Suprapubic skin (tissue), 4 donors: ENCODE data around the gene RBM47. TPM values are rescaled to one million over a fixed set of nuclear protein-coding genes. Genes with fewer than 3 reads are reported as not detected.

Source experiments
- DNase-seq, 2 donors: peaks; one replicate each; pipeline ENCODE4 v3.0.0-alpha.2; 2019; ENCODE audit warnings: low spot score in 2 of 2
- H3K27ac ChIP-seq: fragments of 200-600 bp; sonication (generic); one replicate; pipeline ENCODE4 v1.5.1; 2019
- H3K27me3 ChIP-seq: fragments of 200-600 bp; sonication (generic); one replicate; pipeline ENCODE4 v1.5.1; 2019
- H3K36me3 ChIP-seq: fragments of 200-600 bp; sonication (generic); one replicate; pipeline ENCODE4 v1.5.1; 2019
- H3K4me1 ChIP-seq: fragments of 200-600 bp; sonication (generic); one replicate; pipeline ENCODE4 v1.5.1; 2019
- H3K4me3 ChIP-seq: fragments of 200-600 bp; sonication (generic); one replicate; pipeline ENCODE4 v1.5.1; 2019; ENCODE audit warnings: mild to moderate bottlenecking
- H3K9me3 ChIP-seq: fragments of 200-600 bp; sonication (generic); one replicate; pipeline ENCODE4 v1.5.1; 2019
- EP300 ChIP-seq: sonication (generic); formaldehyde crosslinking; IDR thresholded peaks from one replicate; pipeline ENCODE4 v1.6.1; 2017; ENCODE audit warnings: antibody characterized with exemption
- POLR2A ChIP-seq, 2 donors: fragments of 450-650 bp; IDR thresholded peaks; one replicate each; pipeline ENCODE4 v1.6.1; 2017; ENCODE audit warnings: antibody characterized with exemption in 2 of 2, mild to moderate bottlenecking in 2 of 2, moderate library complexity in 2 of 2
- POLR2AphosphoS5 ChIP-seq, 3 donors: sonication (generic); formaldehyde crosslinking; IDR thresholded peaks; one replicate each; pipeline ENCODE4 v1.6.1; 2017; ENCODE audit warnings: antibody characterized with exemption in 3 of 3
- WGBS: methylation state at CpG from one replicate; pipeline ENCODE4 v1.1.5; 2018; 5-methylcytosine and 5-hydroxymethylcytosine counted together
- total RNA-seq, 4 donors: library from RNA; depleted of rRNA; stranded (reverse); fragments of >200 nt; gene quantifications; one replicate each; pipeline ENCODE4 v1.1.0, GENCODE V29; 2016
- TF ChIP-seq, protein P1 (sequence below), 2 donors: fragments of 200-600 bp in 1 of 2; fragments of 450-650 bp in 1 of 2; sonication (generic) in 1 of 2; IDR thresholded peaks; one replicate each; pipeline ENCODE4 v1.5.1; 2016 to 2019; ENCODE audit warnings: antibody characterized with exemption in 2 of 2, mild to moderate bottlenecking in 1 of 2, moderate library complexity in 1 of 2

The RBM47 gene
- total RNA-seq, 4 donors from 2014 or later, result 40.2 to 286 (median 47.4) TPM

DNA sequence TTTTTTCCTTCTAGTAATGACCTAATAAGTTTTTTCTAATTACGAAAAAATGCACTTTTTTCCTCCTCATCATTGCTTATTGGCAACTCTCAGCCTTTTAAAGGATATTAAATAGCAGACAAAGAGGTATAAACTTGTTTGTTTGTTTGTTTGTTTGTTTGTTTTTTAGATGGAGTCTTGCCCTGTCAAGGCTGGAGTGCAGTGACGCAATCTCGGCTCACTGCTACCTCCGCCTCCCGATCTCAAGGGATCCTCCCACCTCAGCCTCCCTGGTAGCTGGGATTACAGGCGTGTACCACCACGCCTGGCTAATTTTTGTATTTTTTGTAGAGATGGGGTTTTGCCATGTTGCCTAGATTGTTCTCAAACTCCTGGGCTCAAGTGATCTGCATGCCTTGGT, 6.0 kb downstream of the RBM47 start:
- Histone ChIP-seq H3K36me3 (no peaks in the 10 kb centered on the region), H3K4me1 (peaks cover 39% of the 10 kb centered on the region), H3K27ac (no peak overlapping the region), H3K27me3 (no peaks in the 10 kb centered on the region), H3K4me3 (no peak overlapping the region), H3K9me3 (no peaks in the 10 kb centered on the region)
- DNase-seq, result no peak
- TF ChIP-seq, protein P1, sequence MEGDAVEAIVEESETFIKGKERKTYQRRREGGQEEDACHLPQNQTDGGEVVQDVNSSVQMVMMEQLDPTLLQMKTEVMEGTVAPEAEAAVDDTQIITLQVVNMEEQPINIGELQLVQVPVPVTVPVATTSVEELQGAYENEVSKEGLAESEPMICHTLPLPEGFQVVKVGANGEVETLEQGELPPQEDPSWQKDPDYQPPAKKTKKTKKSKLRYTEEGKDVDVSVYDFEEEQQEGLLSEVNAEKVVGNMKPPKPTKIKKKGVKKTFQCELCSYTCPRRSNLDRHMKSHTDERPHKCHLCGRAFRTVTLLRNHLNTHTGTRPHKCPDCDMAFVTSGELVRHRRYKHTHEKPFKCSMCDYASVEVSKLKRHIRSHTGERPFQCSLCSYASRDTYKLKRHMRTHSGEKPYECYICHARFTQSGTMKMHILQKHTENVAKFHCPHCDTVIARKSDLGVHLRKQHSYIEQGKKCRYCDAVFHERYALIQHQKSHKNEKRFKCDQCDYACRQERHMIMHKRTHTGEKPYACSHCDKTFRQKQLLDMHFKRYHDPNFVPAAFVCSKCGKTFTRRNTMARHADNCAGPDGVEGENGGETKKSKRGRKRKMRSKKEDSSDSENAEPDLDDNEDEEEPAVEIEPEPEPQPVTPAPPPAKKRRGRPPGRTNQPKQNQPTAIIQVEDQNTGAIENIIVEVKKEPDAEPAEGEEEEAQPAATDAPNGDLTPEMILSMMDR (IDR thresholded peaks at IDR 0.05), result no peak
- TF ChIP-seq EP300 (no peak), POLR2AphosphoS5 (IDR thresholded peaks at IDR 0.05) (no peak), POLR2A (IDR thresholded peaks at IDR 0.05) (no peak)
- 94% methylated on average over 7 of the region's 7 CpGs for WGBS

DNA sequence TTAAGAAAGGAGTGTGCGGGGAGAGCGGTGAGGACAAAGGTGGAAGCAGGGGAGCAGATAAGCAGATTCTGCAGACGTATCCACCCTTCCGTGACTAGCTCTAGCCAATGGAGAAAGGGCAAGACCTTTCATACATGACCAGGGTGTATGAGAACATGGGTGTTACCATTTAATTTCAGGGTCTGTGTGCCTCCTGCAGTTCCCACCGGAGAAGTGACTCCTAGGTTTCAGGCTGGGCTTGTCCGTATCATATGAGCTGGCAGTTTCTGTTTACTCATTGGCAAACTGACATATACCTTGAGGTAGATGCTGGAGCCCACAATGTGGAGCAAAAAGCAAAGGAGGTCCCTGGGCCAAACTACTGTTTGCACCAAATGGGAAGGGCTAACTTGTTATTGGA, 6.8 kb downstream of the RBM47 start:
- peak overlapping the region; percentile 72 for H3K27ac ChIP-seq
- no peaks in the 10 kb centered on the region for H3K36me3 ChIP-seq
- no peak for DNase-seq
- H3K9me3 ChIP-seq, result no peaks in the 10 kb centered on the region
- H3K4me1 ChIP-seq, result peaks cover 38% of the 10 kb centered on the region
- 85% methylated on average over 6 of the region's 6 CpGs for WGBS
- TF ChIP-seq EP300, result no peak
- TF ChIP-seq POLR2A (IDR thresholded peaks at IDR 0.05), result no peak
- TF ChIP-seq, protein P1 (IDR thresholded peaks at IDR 0.05), result no peak
- TF ChIP-seq POLR2AphosphoS5 (IDR thresholded peaks at IDR 0.05), result no peak
- H3K4me3 ChIP-seq, result no peak overlapping the region
- no peaks in the 10 kb centered on the region for H3K27me3 ChIP-seq

DNA sequence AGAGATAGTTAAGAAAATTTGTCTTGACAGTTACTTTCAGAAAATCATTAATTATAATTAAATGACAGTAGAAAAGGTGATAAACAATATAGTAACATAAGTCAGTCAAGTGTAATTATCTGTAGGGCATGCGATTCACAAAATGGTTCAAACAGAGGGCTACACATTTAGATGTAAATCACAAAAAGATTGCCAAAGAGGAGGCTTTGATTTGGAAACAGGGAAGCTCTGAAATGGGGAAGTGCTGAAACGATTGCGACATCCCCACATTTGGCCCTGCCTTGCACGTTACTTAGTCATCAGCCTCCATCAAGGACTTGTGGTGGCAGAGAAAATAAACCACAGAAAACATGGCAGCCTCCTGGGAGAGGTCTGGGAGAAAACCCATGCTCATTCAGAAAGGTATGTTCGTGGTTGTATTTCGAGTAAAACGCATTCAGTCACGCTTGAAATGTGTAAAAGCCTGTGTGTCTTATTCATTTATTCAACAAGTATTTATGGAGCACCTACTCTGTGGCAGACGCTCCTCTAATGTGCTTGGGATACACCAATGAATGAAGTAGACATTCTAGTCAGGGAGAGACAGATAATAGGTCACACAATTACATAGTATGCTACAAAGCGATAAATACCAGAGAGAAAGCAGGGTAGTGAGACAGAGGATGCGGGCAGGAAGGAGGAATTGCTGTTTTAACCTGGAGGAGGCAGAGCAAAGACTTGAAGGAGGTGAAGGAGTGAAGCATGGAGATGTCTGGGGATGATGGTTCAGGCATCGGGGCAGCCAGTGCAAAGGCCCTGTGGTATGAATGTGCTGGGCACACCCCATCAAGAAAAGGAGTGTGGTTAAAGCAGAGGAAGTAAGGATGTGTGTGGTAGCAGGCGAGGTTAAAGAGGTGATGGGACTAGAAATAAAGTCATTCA, 7.8 kb downstream of the RBM47 start:
- Histone ChIP-seq H3K4me1 (peaks cover 30% of the 10 kb centered on the region), H3K4me3 (no peak overlapping the region), H3K9me3 (no peaks in the 10 kb centered on the region), H3K27ac (peak overlapping the region; percentile 72), H3K27me3 (no peaks in the 10 kb centered on the region), H3K36me3 (no peaks in the 10 kb centered on the region)
- WGBS, result 47% methylated on average over 13 of the region's 13 CpGs
- TF ChIP-seq, protein P1 (IDR thresholded peaks at IDR 0.05), result no peak
- no peak for TF ChIP-seq EP300
- TF ChIP-seq POLR2A (IDR thresholded peaks at IDR 0.05), result no peak
- peak in 2 of 3 donors; percentile 87 to 92 for TF ChIP-seq POLR2AphosphoS5 (IDR thresholded peaks at IDR 0.05)
- DNase-seq, result peak; percentile 88 to 89

DNA sequence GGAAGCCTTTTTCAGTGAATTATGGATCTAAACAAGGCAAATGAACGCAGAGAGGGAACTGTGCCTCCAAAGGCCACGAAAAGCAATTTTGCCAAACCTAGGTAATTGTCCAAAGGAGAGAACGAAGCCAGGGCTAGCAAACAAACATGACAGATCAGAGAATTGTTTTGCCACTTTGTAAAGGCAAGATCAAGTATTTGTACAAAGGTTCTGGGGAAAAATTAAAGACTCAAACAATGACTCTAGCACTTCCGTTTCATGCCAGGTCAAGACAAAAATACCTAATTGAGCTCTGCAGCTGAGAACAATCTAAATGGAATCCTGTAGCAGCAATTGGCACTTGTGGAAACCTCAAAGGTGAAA, 8.5 kb downstream of the RBM47 start:
- no peak for DNase-seq
- 46% methylated on average over 4 of the region's 4 CpGs for WGBS
- TF ChIP-seq, protein P1 (IDR thresholded peaks at IDR 0.05), result no peak
- TF ChIP-seq POLR2AphosphoS5 (IDR thresholded peaks at IDR 0.05) (no peak), EP300 (no peak)
- Histone ChIP-seq H3K36me3 (no peaks in the 10 kb centered on the region), H3K27ac (peak overlapping the region; percentile 72), H3K9me3 (no peaks in the 10 kb centered on the region), H3K27me3 (no peaks in the 10 kb centered on the region), H3K4me1 (peaks cover 24% of the 10 kb centered on the region), H3K4me3 (no peak overlapping the region)

DNA sequence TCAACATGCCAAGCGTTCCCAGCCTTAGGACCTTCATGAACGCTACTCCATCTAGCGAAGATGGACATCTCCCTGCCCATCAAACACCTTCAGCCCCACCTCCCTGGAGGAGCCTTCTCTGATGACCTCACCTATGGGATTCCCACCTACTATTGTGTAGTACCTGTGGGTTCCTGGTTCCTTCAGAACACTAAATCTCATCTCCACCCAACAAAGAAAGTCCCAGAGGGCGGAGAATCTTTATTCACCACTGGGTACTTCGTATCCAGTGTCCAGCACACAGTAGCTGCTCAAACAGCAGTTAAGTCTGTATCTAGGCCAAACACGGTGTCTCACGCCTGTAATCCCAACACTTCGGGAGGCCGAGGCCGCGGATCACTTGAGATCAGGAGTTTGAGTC, 10.1 kb downstream of the RBM47 start:
- 94% methylated on average over 9 of the region's 11 CpGs for WGBS
- Histone ChIP-seq H3K4me3 (no peak overlapping the region), H3K36me3 (no peaks in the 10 kb centered on the region), H3K27ac (no peak overlapping the region), H3K27me3 (no peaks in the 10 kb centered on the region), H3K4me1 (peaks cover 22% of the 10 kb centered on the region), H3K9me3 (no peaks in the 10 kb centered on the region)
- peak in 1 of 2 donors; percentile 33 for DNase-seq
- TF ChIP-seq POLR2A (IDR thresholded peaks at IDR 0.05) (no peak), EP300 (no peak)
